ENCODE data around the gene RTN1. TPM values are rescaled to one million over a fixed set of nuclear protein-coding genes. Genes with fewer than 3 reads are reported as not detected.

RTN1 gene
- total and polyA plus RNA-seq, 10 of the 15 experiments (the other 5 are each of a cell fraction or from before 2014, with no cell fraction given), result 0.03 to 0.55 (median 0.13) TPM; not detected in 4

GRCh38 chr14:59600211-59600945 is 270.2 kb downstream of the RTN1 start:
- TF ChIP-seq SRF (IDR thresholded peaks at IDR 0.05; ENCODE audit: low read depth in 2 of 2, low read length in 2 of 2), result no peak
- TF ChIP-seq, protein P1, sequence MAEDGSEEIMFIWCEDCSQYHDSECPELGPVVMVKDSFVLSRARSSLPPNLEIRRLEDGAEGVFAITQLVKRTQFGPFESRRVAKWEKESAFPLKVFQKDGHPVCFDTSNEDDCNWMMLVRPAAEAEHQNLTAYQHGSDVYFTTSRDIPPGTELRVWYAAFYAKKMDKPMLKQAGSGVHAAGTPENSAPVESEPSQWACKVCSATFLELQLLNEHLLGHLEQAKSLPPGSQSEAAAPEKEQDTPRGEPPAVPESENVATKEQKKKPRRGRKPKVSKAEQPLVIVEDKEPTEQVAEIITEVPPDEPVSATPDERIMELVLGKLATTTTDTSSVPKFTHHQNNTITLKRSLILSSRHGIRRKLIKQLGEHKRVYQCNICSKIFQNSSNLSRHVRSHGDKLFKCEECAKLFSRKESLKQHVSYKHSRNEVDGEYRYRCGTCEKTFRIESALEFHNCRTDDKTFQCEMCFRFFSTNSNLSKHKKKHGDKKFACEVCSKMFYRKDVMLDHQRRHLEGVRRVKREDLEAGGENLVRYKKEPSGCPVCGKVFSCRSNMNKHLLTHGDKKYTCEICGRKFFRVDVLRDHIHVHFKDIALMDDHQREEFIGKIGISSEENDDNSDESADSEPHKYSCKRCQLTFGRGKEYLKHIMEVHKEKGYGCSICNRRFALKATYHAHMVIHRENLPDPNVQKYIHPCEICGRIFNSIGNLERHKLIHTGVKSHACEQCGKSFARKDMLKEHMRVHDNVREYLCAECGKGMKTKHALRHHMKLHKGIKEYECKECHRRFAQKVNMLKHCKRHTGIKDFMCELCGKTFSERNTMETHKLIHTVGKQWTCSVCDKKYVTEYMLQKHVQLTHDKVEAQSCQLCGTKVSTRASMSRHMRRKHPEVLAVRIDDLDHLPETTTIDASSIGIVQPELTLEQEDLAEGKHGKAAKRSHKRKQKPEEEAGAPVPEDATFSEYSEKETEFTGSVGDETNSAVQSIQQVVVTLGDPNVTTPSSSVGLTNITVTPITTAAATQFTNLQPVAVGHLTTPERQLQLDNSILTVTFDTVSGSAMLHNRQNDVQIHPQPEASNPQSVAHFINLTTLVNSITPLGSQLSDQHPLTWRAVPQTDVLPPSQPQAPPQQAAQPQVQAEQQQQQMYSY (CRISPR knock-in tag; IDR thresholded peaks at IDR 0.05), result no peak
- TF ChIP-seq TCF3 (IDR thresholded peaks at IDR 0.05; ENCODE audit: borderline replicate concordance, insufficient read depth, low read depth, low read length), result no peak
- no peak for TF ChIP-seq FOXK2 (IDR thresholded peaks at IDR 0.05)
- TF ChIP-seq PAX5 (IDR thresholded peaks at IDR 0.05; ENCODE audit: borderline replicate concordance, low read depth, low read length), result no peak
- no peak for TF ChIP-seq RAD21 (IDR thresholded peaks at IDR 0.05; ENCODE audit: insufficient read depth, low read depth, low read length)
- TF ChIP-seq SIX5 (IDR thresholded peaks at IDR 0.05; ENCODE audit: low read depth, low read length, severe bottlenecking), result no peak
- TF ChIP-seq, protein P2, sequence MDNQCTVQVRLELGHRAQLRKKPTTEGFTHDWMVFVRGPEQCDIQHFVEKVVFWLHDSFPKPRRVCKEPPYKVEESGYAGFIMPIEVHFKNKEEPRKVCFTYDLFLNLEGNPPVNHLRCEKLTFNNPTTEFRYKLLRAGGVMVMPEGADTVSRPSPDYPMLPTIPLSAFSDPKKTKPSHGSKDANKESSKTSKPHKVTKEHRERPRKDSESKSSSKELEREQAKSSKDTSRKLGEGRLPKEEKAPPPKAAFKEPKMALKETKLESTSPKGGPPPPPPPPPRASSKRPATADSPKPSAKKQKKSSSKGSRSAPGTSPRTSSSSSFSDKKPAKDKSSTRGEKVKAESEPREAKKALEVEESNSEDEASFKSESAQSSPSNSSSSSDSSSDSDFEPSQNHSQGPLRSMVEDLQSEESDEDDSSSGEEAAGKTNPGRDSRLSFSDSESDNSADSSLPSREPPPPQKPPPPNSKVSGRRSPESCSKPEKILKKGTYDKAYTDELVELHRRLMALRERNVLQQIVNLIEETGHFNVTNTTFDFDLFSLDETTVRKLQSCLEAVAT (IDR thresholded peaks at IDR 0.05), result no peak
- TF ChIP-seq NFYA (IDR thresholded peaks at IDR 0.05; ENCODE audit: borderline replicate concordance, low read depth, low read length), result no peak
- TF ChIP-seq KAT2A (conservative IDR thresholded peaks at IDR 0.05; ENCODE audit: control insufficient read depth, low read depth, low read length), result no peak
- TF ChIP-seq NR2C2 (IDR thresholded peaks at IDR 0.05; ENCODE audit: borderline replicate concordance, control insufficient read depth, insufficient read length, low read depth), result no peak
- no peak for TF ChIP-seq TCF7 (IDR thresholded peaks at IDR 0.05; ENCODE audit: borderline replicate concordance)
- no peak for TF ChIP-seq CHD4 (IDR thresholded peaks at IDR 0.05)
- TF ChIP-seq YY1 (IDR thresholded peaks at IDR 0.05; ENCODE audit: low read depth, low read length), result no peak
- TF ChIP-seq, protein P3, sequence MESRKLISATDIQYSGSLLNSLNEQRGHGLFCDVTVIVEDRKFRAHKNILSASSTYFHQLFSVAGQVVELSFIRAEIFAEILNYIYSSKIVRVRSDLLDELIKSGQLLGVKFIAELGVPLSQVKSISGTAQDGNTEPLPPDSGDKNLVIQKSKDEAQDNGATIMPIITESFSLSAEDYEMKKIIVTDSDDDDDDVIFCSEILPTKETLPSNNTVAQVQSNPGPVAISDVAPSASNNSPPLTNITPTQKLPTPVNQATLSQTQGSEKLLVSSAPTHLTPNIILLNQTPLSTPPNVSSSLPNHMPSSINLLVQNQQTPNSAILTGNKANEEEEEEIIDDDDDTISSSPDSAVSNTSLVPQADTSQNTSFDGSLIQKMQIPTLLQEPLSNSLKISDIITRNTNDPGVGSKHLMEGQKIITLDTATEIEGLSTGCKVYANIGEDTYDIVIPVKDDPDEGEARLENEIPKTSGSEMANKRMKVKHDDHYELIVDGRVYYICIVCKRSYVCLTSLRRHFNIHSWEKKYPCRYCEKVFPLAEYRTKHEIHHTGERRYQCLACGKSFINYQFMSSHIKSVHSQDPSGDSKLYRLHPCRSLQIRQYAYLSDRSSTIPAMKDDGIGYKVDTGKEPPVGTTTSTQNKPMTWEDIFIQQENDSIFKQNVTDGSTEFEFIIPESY (IDR thresholded peaks at IDR 0.05), result no peak
- TF ChIP-seq POLR2AphosphoS2 (IDR thresholded peaks at IDR 0.05; ENCODE audit: low read depth, low read length), result no peak
- TF ChIP-seq PAX8 (IDR thresholded peaks at IDR 0.05), result no peak
- TF ChIP-seq TBL1XR1 (IDR thresholded peaks at IDR 0.05; ENCODE audit: low read depth, low read length), result no peak
- ChIA-PET SMC1A (ENCODE audit: uncharacterized antibody, unreplicated experiment) (no interaction called here), POLR2A (no interaction called here), CTCF (interaction anchor here (1.5 to 2.3 kb wide), 2 partner anchors 24 to 93 kb away, joined by 4 to 10 read pairs; partner anchors contain the start of gene CCDC175), RAD21 (ENCODE audit: unreplicated experiment) (no interaction called here)
- H3K9ac ChIP-seq (ENCODE audit: control insufficient read depth, insufficient read depth, low read length), result no peak overlapping the region
- no TSS peak for BruUV-seq (replicated peaks)
- no peak overlapping the region for H3K27ac ChIP-seq (ENCODE audit: control insufficient read depth, insufficient read depth)
- DNase-seq (ENCODE audit: low read depth, low spot score) (no peak), ATAC-seq (no peak), FAIRE-seq (no peak)
- H3K79me2 ChIP-seq (ENCODE audit: control insufficient read depth, insufficient read depth, low read length), result no peaks in the 10 kb centered on the region
- H3K27me3 ChIP-seq (replicated peaks in 1 of 2; ENCODE audit: control insufficient read depth in 2 of 2, insufficient read depth in 2 of 2, low read length in 1 of 2), result no peaks in the 10 kb centered on the region; a peak in 2 of 4 replicates
- H3K4me3 ChIP-seq, result no peak overlapping the region
- intact Hi-C loops (cut with micrococcal nuclease; ENCODE audit: unreplicated experiment), result no loop called here
- H3K36me3 ChIP-seq (ENCODE audit: control insufficient read depth in 2 of 2, insufficient read depth in 2 of 2, low read length in 1 of 2), result no peaks in the 10 kb centered on the region
- H3K9me3 ChIP-seq (replicated peaks; ENCODE audit: control insufficient read depth, insufficient read depth, low read length), result no peaks in the 10 kb centered on the region
- in situ Hi-C loops (cut with MboI), result no loop called here
- no peak overlapping the region for H3K4me2 ChIP-seq (ENCODE audit: control insufficient read depth, insufficient read depth)
- no peaks in the 10 kb centered on the region for H4K20me1 ChIP-seq (ENCODE audit: control insufficient read depth, insufficient read depth)
- 25% methylated on average over 2 of the region's 2 CpGs for WGBS (ENCODE audit: insufficient coverage, insufficient replicate concordance, low lambda C conversion rate, missing lambda C conversion rate)
- H3K4me1 ChIP-seq (ENCODE audit: control insufficient read depth, insufficient read depth, low read length), result no peaks in the 10 kb centered on the region
- no peak overlapping the region for H2AFZ ChIP-seq (ENCODE audit: control insufficient read depth, low read depth, low read length)
